Measurements from ENCODE around the gene LRRC7. TPM values are rescaled to one million over a fixed set of nuclear protein-coding genes. Genes with fewer than 3 reads are reported as not detected.

Gene LRRC7
- total RNA-seq, 1 donor from 2014 or later, result not detected

GRCh38 chr1:69777971-69778370, 210.2 kb downstream of the LRRC7 start:
- no peak for TF ChIP-seq CTCF (IDR thresholded peaks at IDR 0.05; ENCODE audit: insufficient read depth, low read length, severe bottlenecking)
- Histone ChIP-seq H3K27me3 (ENCODE audit: control insufficient read depth, insufficient read depth, low read length) (no peaks in the 10 kb centered on the region), H3K4me3 (ENCODE audit: low read depth, low read length) (no peak overlapping the region), H3K36me3 (ENCODE audit: control insufficient read depth, insufficient read depth, low read length) (no peaks in the 10 kb centered on the region)
- FAIRE-seq (no peak), DNase-seq (ENCODE audit: low read depth) (peak; percentile 5)

GRCh38 chr1:69787151-69787550, 219.4 kb downstream of the LRRC7 start:
- no peak for FAIRE-seq
- no peak for TF ChIP-seq CTCF (IDR thresholded peaks at IDR 0.05; ENCODE audit: insufficient read depth, low read length, severe bottlenecking)
- DNase-seq (ENCODE audit: low read depth), result no peak
- H3K36me3 ChIP-seq (ENCODE audit: control insufficient read depth, insufficient read depth, low read length), result no peaks in the 10 kb centered on the region
- no peaks in the 10 kb centered on the region for H3K27me3 ChIP-seq (ENCODE audit: control insufficient read depth, insufficient read depth, low read length)
- H3K4me3 ChIP-seq (ENCODE audit: low read depth, low read length), result no peak overlapping the region

- Histone ChIP-seq H3K27me3 (ENCODE audit: control insufficient read depth, insufficient read depth, low read length) (no peaks in the 10 kb centered on the region), H3K4me3 (ENCODE audit: low read depth, low read length) (no peak overlapping the region), H3K36me3 (ENCODE audit: control insufficient read depth, insufficient read depth, low read length) (no peaks in the 10 kb centered on the region)
- FAIRE-seq (no peak), DNase-seq (ENCODE audit: low read depth) (no peak)
- TF ChIP-seq CTCF (IDR thresholded peaks at IDR 0.05; ENCODE audit: insufficient read depth, low read length, severe bottlenecking), result no peak
Observed at GRCh38 chr1:69791311-69791710, 223.6 kb downstream of the LRRC7 start.

GRCh38 chr1:69794831-69795230, 227.1 kb downstream of the LRRC7 start:
- DNase-seq (ENCODE audit: low read depth), result no peak
- Histone ChIP-seq H3K4me3 (ENCODE audit: low read depth, low read length) (no peak overlapping the region), H3K27me3 (ENCODE audit: control insufficient read depth, insufficient read depth, low read length) (no peaks in the 10 kb centered on the region), H3K36me3 (ENCODE audit: control insufficient read depth, insufficient read depth, low read length) (no peaks in the 10 kb centered on the region)
- no peak for TF ChIP-seq CTCF (IDR thresholded peaks at IDR 0.05; ENCODE audit: insufficient read depth, low read length, severe bottlenecking)
- FAIRE-seq, result no peak

GRCh38 chr1:69814926-69815325, 247.2 kb downstream of the LRRC7 start:
- Histone ChIP-seq H3K27me3 (ENCODE audit: control insufficient read depth, insufficient read depth, low read length) (no peaks in the 10 kb centered on the region), H3K36me3 (ENCODE audit: control insufficient read depth, insufficient read depth, low read length) (no peaks in the 10 kb centered on the region), H3K4me3 (ENCODE audit: low read depth, low read length) (no peak overlapping the region)
- no peak for DNase-seq (ENCODE audit: low read depth)
- TF ChIP-seq CTCF (IDR thresholded peaks at IDR 0.05; ENCODE audit: insufficient read depth, low read length, severe bottlenecking), result no peak
- no peak for FAIRE-seq

GRCh38 chr1:69824932-69825331, 257.2 kb downstream of the LRRC7 start:
- Histone ChIP-seq H3K4me3 (ENCODE audit: low read depth, low read length) (no peak overlapping the region), H3K27me3 (ENCODE audit: control insufficient read depth, insufficient read depth, low read length) (no peaks in the 10 kb centered on the region), H3K36me3 (ENCODE audit: control insufficient read depth, insufficient read depth, low read length) (no peaks in the 10 kb centered on the region)
- no peak for TF ChIP-seq CTCF (IDR thresholded peaks at IDR 0.05; ENCODE audit: insufficient read depth, low read length, severe bottlenecking)
- FAIRE-seq (no peak), DNase-seq (ENCODE audit: low read depth) (no peak)
